HG03575 (cell line): Measurements from ENCODE around the gene GABRA5.
"Not testable (repeated sequence)": the region's sequence is repeated elsewhere in the genome, so short reads cannot be mapped to it uniquely, and the experiment has no call there.

Experiments used
- ATAC-seq: cut with Tn5 transposase; IDR thresholded peaks from one replicate; pipeline ENCODE4 v1.9.1; 2021; ENCODE audit not compliant: unreplicated experiment, insufficient number of reproducible peaks, low FRiP score; ENCODE audit errors: extremely low read depth

The GABRA5 gene

GRCh38 chr15:26866298-26867199 lies at the start of gene GABRA5:
TSS of gene GABRA5 (plus strand) at chr15:26867062. CDS start at chr15:26869249, 2,187 bp downstream.
- ATAC-seq = no peak

GRCh38 chr15:26831191-26831590 lies 35.7 kb upstream of the GABRA5 start:
- not testable (repeated sequence) for ATAC-seq

DNA sequence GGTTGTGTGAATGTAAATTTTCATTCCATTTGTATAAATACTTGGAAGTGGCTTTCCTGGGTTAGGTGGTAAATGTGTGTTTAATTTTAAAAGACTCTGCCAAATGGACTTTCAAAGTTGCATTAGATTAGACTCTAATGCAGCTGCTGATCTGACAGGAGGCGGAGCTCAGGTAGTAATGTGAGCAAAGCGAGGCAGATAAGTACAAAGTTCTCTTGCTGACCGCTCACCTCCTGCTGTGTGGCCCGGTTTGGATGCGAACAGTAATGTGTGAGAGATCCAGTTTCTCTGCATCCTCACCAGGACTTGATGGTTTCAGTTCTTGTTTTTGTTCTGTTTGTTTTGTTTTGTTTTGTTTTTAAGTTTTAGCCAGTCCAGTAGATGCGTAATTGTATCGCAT lies 34.9 kb upstream of the GABRA5 start:
- ATAC-seq = no peak

GRCh38 chr15:26838742-26839460 lies 28.0 kb upstream of the GABRA5 start:
- ATAC-seq = no peak

DNA sequence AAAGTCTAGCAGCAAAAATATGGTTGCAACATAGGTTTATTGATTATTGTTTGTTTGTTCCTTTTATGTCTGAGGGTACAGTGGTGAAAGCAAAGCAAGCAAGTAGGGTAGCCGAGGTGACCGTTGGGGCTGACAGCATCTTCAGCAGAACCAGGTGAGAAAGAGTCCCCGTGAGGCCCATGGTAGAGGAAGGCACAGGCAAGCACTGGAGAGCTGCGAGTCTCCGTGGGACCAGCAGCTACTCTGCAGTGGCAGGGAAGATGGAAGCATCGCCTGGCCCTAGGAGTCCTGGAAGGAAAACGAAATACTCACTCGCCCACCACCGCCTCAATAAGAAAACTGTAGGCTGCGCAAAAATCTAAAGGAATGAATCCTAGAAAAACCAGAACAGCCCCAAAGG lies 25.3 kb upstream of the GABRA5 start:
- no peak for ATAC-seq

GRCh38 chr15:26841941-26842340 lies 24.9 kb upstream of the GABRA5 start:
- no peak for ATAC-seq

- no peak for ATAC-seq
Observed at GRCh38 chr15:26842391-26842790, 24.5 kb upstream of the GABRA5 start.

- no peak for ATAC-seq
Observed at GRCh38 chr15:26844901-26845300, 22.0 kb upstream of the GABRA5 start.

GRCh38 chr15:26848498-26848897 lies 18.4 kb upstream of the GABRA5 start:
- ATAC-seq = no peak

DNA sequence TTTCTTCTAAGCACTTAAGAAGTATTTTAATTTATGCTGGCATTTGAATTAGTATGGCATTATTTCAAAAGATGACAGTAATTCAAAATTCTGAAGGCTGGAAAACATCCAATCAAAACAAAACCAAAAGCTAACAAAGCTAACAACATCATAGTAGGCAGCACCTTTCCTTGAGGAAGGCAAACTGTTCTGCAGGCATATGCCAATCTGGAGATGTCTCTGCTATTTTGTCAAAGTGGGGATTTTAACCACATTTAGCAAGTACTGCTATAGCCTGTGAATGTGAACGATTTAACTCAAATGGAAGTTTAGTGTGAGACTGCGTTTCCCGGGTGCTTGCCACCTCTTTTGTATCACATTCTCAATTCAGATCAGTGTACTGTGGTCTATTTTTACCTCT lies 16.7 kb upstream of the GABRA5 start:
- ATAC-seq = no peak

GRCh38 chr15:26852980-26853379 lies 13.9 kb upstream of the GABRA5 start:
- no peak for ATAC-seq

- ATAC-seq = no peak
Observed at GRCh38 chr15:26854435-26854834, 12.4 kb upstream of the GABRA5 start.

DNA sequence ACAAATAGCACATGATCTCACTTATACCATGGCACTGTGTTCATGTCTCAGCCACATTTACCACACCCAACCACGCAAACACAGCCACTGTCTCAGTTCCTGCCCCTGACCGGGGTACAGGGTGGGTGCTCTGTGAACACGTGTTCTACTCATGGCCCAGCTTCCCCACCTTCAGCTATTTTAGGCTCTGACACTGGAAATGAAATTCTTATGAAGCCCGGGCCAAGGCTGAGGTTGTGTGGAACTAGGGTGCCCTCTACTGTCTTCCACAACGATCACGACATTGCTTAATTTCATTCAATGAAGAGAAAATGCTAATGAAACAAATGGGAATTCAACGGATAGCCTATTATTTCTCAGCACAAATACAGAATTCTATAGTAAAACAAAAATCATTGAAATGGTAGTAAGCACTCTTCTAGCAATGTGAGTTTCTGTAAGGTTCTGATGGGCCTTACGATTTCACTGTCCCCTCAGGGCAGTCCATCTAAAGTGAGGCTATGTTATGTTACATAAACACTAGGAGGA lies 2.1 kb upstream of the GABRA5 start:
- ATAC-seq = no peak

- no peak for ATAC-seq
Observed at GRCh38 chr15:26867200-26868007, 542 bp downstream of the GABRA5 start.

DNA sequence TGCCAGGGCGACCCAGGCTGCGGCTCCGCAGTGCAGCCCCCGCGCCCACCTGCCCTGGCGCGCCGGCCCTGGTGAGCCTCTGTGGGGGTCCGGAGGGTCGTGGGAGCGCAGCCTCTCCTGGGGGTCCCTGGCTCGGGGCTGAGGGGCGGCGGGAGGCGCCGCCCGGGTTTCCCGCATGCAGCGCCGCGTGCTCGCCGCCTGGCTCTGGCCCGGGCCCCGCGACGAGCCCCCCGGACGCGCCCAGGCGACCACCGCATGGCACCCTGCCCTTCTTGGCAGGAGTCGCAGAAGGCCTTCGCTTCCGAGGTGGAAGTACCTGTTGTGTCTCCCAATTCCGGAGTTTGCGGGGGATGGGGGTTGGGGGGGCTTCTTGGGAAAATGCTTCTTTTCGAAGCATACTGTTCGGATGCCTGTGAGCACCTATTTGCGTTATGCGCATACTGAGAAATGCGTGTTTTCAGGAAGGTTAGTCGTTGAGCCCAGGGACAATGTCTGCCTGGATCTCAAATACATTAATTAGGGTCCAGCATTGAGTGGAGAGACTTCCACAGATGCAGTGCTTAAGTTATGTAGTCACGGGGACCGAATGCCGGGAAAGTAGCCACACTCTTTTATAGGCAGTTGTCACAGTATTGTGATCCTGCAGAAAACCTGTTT lies 1.3 kb downstream of the GABRA5 start:
- ATAC-seq = no peak

DNA sequence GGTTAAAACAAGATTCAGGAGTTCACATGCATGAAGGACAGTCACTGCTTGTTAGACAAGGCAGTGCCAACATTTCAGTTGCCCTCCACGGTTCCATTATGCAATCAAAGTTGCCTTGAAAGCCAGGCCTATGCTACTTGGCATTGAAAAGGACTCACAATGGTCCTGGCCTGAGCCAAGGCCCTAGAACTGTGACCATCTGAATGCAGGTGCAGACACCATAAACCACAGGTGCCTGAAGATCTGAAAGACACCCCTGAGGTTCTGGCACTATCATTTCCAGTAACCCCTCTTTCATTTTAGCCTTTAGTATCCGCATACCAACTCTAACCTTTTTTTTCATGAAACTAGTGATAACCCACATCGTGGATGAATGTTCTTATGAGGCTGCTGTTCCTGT lies 2.8 kb downstream of the GABRA5 start:
- ATAC-seq = no peak

DNA sequence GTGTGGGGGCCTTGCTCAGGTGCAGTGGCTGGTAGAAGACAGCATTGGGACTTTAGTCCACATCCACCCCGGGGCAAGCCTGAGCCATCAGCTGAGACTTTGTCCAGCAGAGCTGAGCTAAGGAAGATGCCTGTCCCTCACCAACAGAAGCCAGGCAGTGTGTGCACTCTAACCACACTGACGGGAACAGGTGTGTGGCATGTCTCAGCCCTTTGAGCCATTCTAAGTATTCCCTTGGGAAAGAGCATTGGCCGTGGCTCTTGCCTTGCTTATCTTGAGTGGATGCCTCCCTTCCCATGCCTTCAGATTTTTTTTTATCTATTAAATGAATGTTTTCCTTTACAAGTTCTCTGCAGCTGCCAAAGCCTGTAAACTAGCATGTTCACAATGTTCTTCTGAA lies 3.5 kb downstream of the GABRA5 start:
- ATAC-seq = no peak

- no peak for ATAC-seq
Observed at GRCh38 chr15:26872206-26872605, 5.3 kb downstream of the GABRA5 start.

DNA sequence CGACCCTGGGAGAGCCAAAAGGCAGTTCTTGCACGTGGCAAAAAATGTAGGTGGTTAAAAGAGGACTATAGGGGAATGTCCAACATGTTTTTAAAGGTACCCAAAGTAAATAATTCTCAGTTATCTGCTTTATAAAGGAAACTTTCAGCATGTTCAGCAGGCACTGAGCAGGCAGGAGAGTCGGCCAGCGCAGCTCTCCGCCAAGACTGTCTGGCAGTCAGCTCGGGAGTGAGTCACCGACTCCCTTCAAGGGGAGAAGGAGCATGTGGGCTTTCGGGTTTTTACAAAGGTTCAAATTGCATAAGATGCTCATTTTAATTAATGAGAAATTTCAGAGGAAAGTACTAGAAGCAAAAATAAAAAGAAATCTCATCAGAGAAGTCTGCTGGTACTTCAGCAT lies 7.0 kb downstream of the GABRA5 start:
- ATAC-seq = no peak
